GM12878 (cell line): ENCODE measurements around the gene FAHD1.

ENCODE experiments used
- CTCF ChIP-seq, 3 experiments: IDR thresholded peaks in 2 of 3; conservative IDR thresholded peaks in 1 of 3; 2 replicates each; pipeline ENCODE4 v1.5.1; 2011; ENCODE audit warnings: low read depth in 3 of 3, low read length in 3 of 3, mild to moderate bottlenecking in 3 of 3, control low read depth in 2 of 3, moderate library complexity in 2 of 3, inconsistent platforms in 1 of 3, mixed read lengths in 1 of 3; ENCODE audit not compliant: control insufficient read depth in 2 of 3, insufficient read depth in 1 of 3; ENCODE audit errors: extremely low read depth in 1 of 3
- ETV6 ChIP-seq, 2 experiments: fragments of 450-650 bp in 1 of 2; IDR thresholded peaks in 1 of 2; conservative IDR thresholded peaks in 1 of 2; 2 replicates each; pipeline ENCODE4 v1.6.1; 2014; ENCODE audit warnings: antibody characterized with exemption in 1 of 2, borderline replicate concordance in 1 of 2, low read depth in 1 of 2, mild to moderate bottlenecking in 1 of 2, moderate library complexity in 1 of 2
- NFIC ChIP-seq: IDR thresholded peaks from 2 replicates; pipeline ENCODE4 v1.6.1; 2012; ENCODE audit warnings: low read depth, mild to moderate bottlenecking, inconsistent platforms, low read length, moderate library complexity
- NR2F1 ChIP-seq: fragments of 450-650 bp; conservative IDR thresholded peaks from 2 replicates; pipeline ENCODE4 v1.6.1; 2017; ENCODE audit warnings: mild to moderate bottlenecking
- POLR2A ChIP-seq: IDR thresholded peaks from 2 replicates; pipeline ENCODE4 v1.6.1; 2011; ENCODE audit warnings: low read depth, mild to moderate bottlenecking, low read length
- ZNF24 ChIP-seq: fragments of 450-650 bp; IDR thresholded peaks from 2 replicates; pipeline ENCODE4 v1.6.1; 2017; ENCODE audit warnings: antibody characterized with exemption, mild to moderate bottlenecking

- TF ChIP-seq POLR2A (peak; percentile 23; the same call in 1 of the 2 replicates), ZNF24 (no peak), NR2F1 (no peak), CTCF (IDR thresholded peaks at IDR 0.05 in 2 of 3, conservative IDR thresholded peaks at IDR 0.05 in 1 of 3; ENCODE audit: control insufficient read depth in 2 of 3, extremely low read depth in 1 of 3, insufficient read depth in 1 of 3, low read depth in 3 of 3, low read length in 3 of 3) (no peak), ETV6 (conservative IDR thresholded peaks at IDR 0.05 in 1 of 2, IDR thresholded peaks at IDR 0.05 in 1 of 2; ENCODE audit: borderline replicate concordance in 1 of 2, low read depth in 1 of 2) (no peak), NFIC (no peak)
These were observed 8.7 kb upstream of the FAHD1 start for GRCh38 chr16:1818204-1818872.
